ENCODE data around the gene SNAPC2. TPM values are rescaled to one million over a fixed set of nuclear protein-coding genes. Genes with fewer than 3 reads are reported as not detected.

The SNAPC2 gene
- total and polyA plus RNA-seq, 2 experiments from 2014 or later: 22.5 to 42.1 TPM

- no peak overlapping the region for H3K4me3 ChIP-seq
These were observed 7.2 kb upstream of the SNAPC2 start for GRCh38 chr19:7912697-7913564.

GRCh38 chr19:7913652-7914051 is 6.5 kb upstream of the SNAPC2 start:
- Histone ChIP-seq H3K4me3 (no peak overlapping the region), H3K27ac (no peak overlapping the region), H3K4me1 (ENCODE audit: low read depth) (peaks cover 5% of the 10 kb centered on the region), H3K36me3 (peaks cover 21% of the 10 kb centered on the region), H3K9me3 (ENCODE audit: low read depth) (no peaks in the 10 kb centered on the region), H3K27me3 (peaks cover 49% of the 10 kb centered on the region)
- DNase-seq (ENCODE audit: low read depth in 1 of 2, low spot score in 1 of 2): no peak
- TF ChIP-seq, protein P1, sequence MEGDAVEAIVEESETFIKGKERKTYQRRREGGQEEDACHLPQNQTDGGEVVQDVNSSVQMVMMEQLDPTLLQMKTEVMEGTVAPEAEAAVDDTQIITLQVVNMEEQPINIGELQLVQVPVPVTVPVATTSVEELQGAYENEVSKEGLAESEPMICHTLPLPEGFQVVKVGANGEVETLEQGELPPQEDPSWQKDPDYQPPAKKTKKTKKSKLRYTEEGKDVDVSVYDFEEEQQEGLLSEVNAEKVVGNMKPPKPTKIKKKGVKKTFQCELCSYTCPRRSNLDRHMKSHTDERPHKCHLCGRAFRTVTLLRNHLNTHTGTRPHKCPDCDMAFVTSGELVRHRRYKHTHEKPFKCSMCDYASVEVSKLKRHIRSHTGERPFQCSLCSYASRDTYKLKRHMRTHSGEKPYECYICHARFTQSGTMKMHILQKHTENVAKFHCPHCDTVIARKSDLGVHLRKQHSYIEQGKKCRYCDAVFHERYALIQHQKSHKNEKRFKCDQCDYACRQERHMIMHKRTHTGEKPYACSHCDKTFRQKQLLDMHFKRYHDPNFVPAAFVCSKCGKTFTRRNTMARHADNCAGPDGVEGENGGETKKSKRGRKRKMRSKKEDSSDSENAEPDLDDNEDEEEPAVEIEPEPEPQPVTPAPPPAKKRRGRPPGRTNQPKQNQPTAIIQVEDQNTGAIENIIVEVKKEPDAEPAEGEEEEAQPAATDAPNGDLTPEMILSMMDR (IDR thresholded peaks at IDR 0.05; ENCODE audit: low read depth, low read length): no peak

More at GRCh38 chr19:7912697-7913564, 7.2 kb upstream of the SNAPC2 start:
- H3K27me3 ChIP-seq: peaks cover 42% of the 10 kb centered on the region
- no peak for DNase-seq (ENCODE audit: low read depth in 1 of 2, low spot score in 1 of 2)
- H3K36me3 ChIP-seq: peaks cover 21% of the 10 kb centered on the region
- H3K9me3 ChIP-seq (ENCODE audit: low read depth): no peaks in the 10 kb centered on the region
- H3K27ac ChIP-seq: no peak overlapping the region
- peaks cover 5% of the 10 kb centered on the region for H3K4me1 ChIP-seq (ENCODE audit: low read depth)
- TF ChIP-seq, protein P1 (IDR thresholded peaks at IDR 0.05; ENCODE audit: low read depth, low read length): no peak

DNA sequence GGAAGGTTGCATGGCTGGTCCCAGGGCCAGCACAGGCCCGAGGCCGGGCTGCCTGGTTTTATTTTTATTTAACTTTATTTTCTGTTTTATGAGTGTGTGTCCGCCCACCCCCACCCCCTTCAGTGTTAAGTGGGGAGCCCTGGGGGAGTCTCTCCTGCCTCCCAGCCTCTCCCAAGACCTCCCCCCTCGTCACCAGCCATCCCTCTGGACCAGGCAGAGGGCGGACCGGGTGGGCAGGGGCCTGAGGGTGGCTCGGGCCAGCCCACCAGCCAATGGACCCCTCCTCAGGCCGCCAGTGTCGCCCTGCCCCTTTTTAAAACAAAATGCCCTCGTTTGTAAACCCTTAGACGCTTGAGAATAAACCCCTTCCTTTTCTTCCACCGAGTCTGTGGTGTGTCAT is 6.0 kb upstream of the SNAPC2 start:
- Histone ChIP-seq H3K27me3 (peaks cover 51% of the 10 kb centered on the region), H3K36me3 (peaks cover 21% of the 10 kb centered on the region), H3K27ac (no peak overlapping the region), H3K4me3 (no peak overlapping the region), H3K9me3 (ENCODE audit: low read depth) (no peaks in the 10 kb centered on the region), H3K4me1 (ENCODE audit: low read depth) (peaks cover 5% of the 10 kb centered on the region)
- no peak for DNase-seq (ENCODE audit: low read depth in 1 of 2, low spot score in 1 of 2)
- TF ChIP-seq, protein P1 (IDR thresholded peaks at IDR 0.05; ENCODE audit: low read depth, low read length): no peak

GRCh38 chr19:7914598-7915045 is 5.5 kb upstream of the SNAPC2 start, which contains the start of gene TGFBR3L:
Gene TGFBR3L, plus strand, starts transcription at chr19:7914830.
- Histone ChIP-seq H3K36me3 (peaks cover 21% of the 10 kb centered on the region), H3K4me1 (ENCODE audit: low read depth) (peaks cover 5% of the 10 kb centered on the region), H3K4me3 (no peak within 1 kb of the TSS), H3K9me3 (ENCODE audit: low read depth) (no peaks in the 10 kb centered on the region), H3K27ac (no peak within 1 kb of the TSS), H3K27me3 (peaks cover 51% of the 10 kb centered on the region)
- TF ChIP-seq, protein P1 (IDR thresholded peaks at IDR 0.05; ENCODE audit: low read depth, low read length): no peak
- DNase-seq (ENCODE audit: low read depth in 1 of 2, low spot score in 1 of 2): no peak

DNA sequence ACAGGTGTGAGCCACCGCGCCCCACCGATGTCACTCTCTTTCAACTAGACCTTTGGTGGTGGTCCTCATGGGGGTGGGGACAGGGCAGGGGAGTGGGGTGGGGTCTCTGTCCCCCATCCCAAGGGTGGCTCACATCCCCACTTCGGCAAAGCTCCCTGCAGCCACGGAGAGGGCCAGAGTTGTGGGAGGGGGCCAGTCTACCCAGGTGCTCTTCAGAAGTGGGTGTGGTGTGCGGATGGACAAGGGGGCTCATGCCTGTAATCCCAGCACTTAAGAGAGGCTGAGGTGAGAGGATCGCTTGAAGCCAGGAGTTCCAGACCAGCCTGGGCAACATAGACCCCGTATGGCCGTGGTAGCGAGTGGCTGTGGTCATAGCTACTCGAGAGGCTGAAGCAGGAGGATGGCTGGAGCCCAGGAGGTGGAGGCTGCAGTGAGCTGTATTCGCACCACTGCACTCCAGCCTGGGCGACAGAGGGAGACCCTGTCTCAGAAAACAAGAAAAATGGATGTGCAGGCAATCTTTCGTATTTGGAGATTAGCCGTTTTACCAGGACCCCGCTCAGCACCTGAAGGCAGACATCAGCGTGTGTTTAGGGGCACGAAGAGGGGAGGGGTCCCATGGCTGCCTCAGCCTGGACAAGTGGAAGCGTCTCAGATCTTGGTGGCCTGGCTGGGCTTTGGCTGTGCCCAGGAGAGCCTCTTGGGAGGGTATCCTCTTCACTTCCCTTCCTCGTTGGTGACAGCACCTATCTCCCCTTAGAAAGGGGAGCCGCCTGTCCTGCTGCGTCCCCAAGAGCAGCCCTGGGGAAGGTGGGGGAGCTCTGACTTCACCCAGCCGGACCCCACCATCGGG is 4.7 kb upstream of the SNAPC2 start:
- TF ChIP-seq, protein P1 (IDR thresholded peaks at IDR 0.05; ENCODE audit: low read depth, low read length): no peak
- Histone ChIP-seq H3K4me3 (peak overlapping the region; percentile 29), H3K27ac (no peak overlapping the region), H3K27me3 (peaks cover 51% of the 10 kb centered on the region), H3K9me3 (ENCODE audit: low read depth) (no peaks in the 10 kb centered on the region), H3K36me3 (peaks cover 19% of the 10 kb centered on the region), H3K4me1 (ENCODE audit: low read depth) (peaks cover 5% of the 10 kb centered on the region)
- no peak for DNase-seq (ENCODE audit: low read depth in 1 of 2, low spot score in 1 of 2)
